ENCODE measurements around the gene LGI4.

LGI4 gene

DNA sequence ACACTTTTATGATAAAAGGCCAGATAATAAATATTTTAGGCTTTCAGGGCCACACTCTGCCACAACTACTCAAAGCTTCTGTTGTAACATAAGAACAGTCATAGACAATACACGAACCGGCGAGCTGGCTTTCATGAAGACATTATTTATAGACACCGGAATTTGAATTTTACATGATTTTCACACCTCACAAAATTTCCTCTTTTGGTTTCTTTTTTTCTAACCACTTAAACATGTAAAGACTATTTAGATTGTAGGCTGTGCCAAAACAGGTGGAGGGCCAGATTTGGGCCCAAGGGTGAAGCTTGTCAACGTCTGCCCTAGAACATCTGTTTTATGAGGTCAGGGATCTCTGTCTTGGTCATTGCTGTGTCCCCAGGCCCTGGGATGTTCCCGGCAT is 48.9 kb downstream of the LGI4 start:
- no peak for DNase-seq (ENCODE audit: low read depth in 2 of 2)

DNA sequence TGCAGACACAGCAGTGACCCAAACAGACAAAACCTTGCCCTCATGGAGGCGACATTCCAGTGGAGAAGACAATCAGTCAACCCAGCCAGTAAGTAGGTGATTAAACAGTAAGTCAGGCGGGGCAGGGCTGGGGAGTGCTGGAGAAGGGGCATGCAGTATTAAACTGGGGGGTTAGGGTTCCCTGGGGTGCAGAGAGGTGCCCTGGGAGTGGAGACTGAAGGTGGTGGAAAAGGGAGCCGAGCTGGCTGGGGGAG is 50.4 kb downstream of the LGI4 start:
- no peak for DNase-seq (ENCODE audit: low read depth in 2 of 2)

DNA sequence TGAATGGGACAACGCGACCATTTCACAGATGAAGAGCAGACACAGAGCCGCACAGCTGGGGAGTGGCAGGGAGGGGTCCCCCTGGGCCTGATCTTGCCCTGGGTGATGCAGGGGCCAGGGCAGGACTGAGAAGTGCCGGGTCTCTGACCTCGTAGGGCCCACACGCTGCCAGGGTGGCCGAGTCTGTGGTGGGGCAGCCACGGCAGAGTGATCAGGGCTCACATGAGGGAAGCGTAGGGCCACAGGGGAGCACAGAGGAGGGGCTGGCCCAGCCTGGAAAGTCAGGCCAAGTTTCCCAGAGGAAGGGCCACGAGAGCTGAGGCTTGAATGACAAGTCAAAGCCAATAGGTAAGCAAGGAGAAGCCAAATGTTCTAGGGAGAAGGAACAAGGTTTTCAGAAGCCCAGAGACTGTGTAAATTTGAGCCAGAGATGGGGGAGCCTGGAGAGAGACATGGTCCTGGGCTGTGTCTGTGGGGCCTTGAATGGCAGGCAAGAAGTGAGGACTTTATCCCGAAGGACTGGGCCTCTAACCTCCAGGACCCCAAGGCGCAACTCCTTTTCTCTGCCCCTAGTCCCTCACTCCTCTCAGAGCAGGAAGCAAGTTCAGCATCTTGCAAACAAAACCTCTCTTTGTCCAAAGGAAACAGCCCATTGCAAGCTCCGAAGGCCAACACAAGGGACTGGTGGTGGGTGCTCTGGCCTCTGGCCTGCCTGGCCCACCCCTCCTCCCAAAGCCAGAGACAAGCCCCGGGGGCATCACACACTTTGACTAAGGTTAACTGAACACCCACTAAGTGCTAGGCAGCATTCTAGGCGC is 51.0 kb downstream of the LGI4 start:
- DNase-seq (ENCODE audit: low read depth in 2 of 2): no peak

DNA sequence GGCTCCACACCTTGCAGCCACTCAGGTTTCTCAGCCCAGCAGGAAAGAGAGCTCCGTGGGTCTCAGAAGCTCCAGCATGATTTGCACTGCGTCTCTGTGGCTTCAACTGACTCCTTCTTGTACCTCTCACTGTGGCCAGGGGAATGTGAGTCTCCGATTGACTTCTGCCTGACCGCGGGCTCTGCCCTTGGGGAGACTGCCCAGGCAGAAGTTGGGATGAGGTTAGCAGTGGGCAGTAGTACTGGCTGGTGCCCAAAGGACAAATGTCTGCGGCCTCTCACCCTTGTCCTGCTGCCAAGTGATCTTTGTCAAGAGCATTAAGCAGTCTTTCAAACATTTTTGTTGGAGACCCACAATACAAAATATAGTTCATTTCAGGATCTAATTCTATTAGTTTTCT is 53.7 kb downstream of the LGI4 start:
- no peak for DNase-seq (ENCODE audit: low read depth in 2 of 2)

DNA sequence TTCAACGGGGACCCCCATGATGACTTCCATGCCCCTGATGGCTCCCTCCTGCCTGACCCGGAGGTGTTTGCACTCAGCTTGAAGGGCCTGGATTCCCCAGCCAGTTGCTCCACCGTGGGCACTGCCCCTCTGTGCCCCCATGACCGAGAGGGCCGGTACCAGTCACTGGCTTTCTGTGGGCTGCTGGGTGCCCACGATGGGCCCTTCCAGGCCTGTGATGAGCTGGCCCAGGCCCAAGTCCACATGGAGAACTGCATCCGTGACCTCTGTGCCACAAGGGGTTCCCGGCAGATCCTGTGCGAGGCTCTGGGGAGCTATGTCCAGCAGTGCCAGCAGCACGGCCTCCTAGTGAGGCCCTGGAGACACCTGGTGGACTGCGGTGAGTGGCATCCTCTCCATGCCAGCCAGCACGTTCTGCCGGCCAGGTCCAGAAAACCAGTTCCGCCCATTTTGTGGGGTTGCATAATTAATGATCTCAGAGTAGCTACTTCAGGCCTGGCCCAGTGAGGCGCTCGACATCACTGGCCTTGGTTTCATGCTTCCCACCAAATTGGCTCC is 54.2 kb downstream of the LGI4 start:
- DNase-seq (ENCODE audit: low read depth in 2 of 2): no peak

DNA sequence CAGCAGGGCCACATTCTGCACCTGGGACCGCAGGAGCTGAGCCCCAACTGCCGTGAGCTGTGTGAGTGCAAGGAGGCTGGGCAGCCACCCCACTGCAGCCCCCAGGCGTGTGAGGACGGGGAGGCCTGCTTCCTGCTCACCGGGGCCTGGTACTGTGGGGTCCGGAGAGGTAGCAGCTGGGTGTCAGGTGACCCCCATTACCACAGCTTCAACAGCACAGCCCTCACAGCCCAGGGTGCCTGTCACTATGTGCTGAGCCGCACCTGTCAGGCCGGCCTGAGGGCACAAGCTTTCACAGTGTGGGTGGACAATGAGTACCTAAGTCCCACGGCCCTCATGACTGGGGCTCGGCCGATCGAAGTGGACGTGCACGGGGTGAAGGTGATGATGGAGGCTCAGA is 55.0 kb downstream of the LGI4 start:
- no peak for DNase-seq (ENCODE audit: low read depth in 2 of 2)

DNA sequence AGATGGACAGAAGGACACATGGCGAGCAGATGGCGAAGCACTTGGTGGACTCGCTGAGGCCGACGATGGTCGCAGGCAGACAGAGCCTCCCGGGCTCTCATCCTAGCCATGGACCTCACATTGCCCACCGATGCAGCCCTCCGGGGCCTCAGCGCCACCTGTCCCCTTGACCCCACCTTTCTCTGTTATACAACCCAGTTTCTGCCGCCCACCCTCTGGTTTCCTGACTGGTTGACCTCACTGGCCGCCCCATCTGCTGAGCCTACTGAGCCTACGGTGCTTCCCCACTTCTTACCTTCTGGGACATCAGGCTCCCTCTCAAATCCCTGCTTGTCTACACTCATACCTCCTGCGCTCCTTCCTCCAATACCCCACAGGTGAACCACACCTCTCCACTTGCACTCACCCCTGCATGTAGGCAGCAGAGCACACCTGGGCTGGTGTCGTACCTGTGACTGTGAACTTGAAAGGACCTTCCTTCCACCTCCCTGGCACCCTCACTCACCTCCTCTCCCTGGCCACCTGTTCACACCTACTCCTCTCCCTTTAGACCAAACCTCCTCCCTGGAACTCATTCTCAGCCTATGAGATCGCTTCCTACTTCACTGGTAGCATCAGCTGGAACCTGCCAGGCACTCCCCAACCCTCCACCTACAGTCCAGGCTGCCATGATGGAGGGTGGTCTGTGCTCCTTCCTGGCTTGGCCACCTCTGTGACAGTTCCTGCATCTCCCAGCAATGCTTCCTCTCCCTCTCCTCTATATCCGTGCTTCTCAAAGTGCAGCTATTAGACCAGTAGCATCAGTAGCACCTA is 57.2 kb downstream of the LGI4 start:
- DNase-seq (ENCODE audit: low read depth in 2 of 2): no peak

DNA sequence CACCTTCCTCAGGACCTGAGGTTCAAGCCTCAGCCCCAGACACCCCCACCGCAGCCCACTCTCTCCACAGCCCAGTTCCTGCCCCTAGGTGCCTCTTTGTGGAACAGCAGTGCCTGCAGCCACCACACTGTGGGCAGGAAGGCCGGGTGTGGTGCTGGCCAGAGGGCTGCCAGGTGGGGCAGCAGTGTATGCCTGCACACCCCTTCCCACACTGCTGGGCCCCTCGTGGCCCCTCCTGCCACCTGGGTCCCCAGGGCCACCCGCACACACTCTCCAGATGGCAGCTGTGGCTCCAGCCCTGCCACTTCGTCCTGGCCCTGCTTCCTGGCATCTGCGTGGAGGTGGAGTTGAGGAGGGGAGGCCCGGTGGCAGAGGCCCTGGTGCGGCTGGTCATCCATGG is 58.2 kb downstream of the LGI4 start:
- DNase-seq (ENCODE audit: low read depth in 2 of 2): no peak

DNA sequence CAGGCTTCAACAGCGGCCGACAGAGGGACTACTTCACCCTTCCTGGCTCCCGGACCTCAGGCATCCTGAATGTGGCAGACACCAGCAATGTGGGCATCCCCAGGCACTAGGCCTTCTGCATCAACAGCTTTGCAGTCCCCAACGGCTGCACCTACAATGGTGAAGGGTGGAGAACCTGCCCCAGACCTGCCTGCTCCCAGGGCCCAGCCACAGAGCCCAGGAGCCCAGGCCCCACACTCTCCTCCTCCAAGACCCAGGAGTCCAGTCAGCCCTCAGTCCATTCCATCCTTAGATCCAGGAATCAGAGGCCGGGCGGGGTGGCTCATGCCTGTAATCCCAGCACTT is 58.9 kb downstream of the LGI4 start:
- DNase-seq (ENCODE audit: low read depth in 2 of 2): no peak

DNA sequence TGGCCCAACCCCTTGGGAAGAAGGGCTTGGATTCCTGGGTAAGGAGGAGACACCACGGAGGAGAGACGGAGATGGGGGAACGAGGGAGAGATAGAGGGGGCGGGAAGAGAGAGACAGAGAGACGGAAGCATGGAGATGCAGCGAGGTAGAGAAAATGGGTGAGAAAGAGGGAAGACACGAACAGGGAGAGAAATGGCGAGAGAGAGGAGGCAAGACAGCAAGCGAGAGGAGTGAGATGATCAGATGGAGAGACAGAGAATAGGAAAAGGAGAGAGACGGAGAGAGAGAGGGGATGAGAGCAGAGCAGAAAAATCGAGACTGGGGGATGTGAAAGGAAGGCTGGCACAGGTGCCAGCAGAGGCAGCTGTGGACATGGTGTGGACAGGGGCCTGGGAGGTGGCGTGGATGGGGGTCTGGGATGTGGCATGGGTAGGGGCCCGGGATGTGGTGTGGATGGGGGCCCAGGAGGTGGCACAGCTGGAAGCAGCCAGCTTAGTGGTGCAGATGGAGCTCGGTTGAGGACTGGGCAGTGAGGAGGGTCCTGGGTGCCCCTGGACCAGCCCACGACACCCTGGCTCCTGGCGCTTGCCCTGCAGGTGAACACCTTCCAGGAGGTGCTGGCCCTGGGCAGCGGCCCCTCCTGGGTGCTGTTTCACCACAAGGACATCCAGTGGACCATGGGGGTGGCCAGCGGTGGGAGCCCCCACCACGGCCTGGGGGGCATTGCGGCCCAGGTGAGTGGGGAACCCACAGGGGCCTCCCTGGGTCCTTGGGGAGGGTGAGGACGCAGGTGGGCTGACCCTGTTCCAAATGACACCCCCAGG is 59.4 kb downstream of the LGI4 start:
- DNase-seq (ENCODE audit: low read depth in 2 of 2): no peak

Measured in activated CD4-positive, alpha-beta T cell treated with anti-CD3 and anti-CD28 coated beads for 24 hours (primary cell).